Measurements from ENCODE around the gene NSRP1.

- TF ChIP-seq MAX (IDR thresholded peaks at IDR 0.05; ENCODE audit: low read depth, low read length) (no peak), CTCF (IDR thresholded peaks at IDR 0.05; ENCODE audit: low read depth, low read length) (no peak), POLR2A (IDR thresholded peaks at IDR 0.05; ENCODE audit: extremely low read depth, insufficient read length) (no peak), MYC (IDR thresholded peaks at IDR 0.05; ENCODE audit: low read depth, low read length) (no peak)
Observed at GRCh38 chr17:30133197-30133596, 16.6 kb downstream of the NSRP1 start.
